BLaER1 treated with 17β-estradiol and CSF1 and Interleukin-3, amounts not matched to agents 10 nM and 100 nM (cell line): ENCODE data around the gene TMEM185B.
A peak's percentile ranks its signal among the peaks of the same experiment; 100 is the strongest.

Experiments
- H3K27ac ChIP-seq, 11 experiments: shearing (Covaris generic); formaldehyde crosslinking; 2 replicates each; pipeline ENCODE4 v1.8.1; 2022
- H3K27me3 ChIP-seq, 11 experiments: shearing (Covaris generic); formaldehyde crosslinking; 2 replicates each; pipeline ENCODE4 v1.8.1; 2022
- H3K36me3 ChIP-seq, 11 experiments: shearing (Covaris generic); formaldehyde crosslinking; 2 replicates each; pipeline ENCODE4 v1.8.1; 2022
- H3K4me1 ChIP-seq, 10 experiments: shearing (Covaris generic); formaldehyde crosslinking; 2 replicates each; pipeline ENCODE4 v1.8.1; 2022
- H3K4me2 ChIP-seq, 11 experiments: shearing (Covaris generic); formaldehyde crosslinking; 2 replicates each; pipeline ENCODE4 v1.8.1; 2022
- H3K4me3 ChIP-seq, 10 experiments: shearing (Covaris generic); formaldehyde crosslinking; 2 replicates each; pipeline ENCODE4 v1.8.1; 2022
- H3K9ac ChIP-seq, 11 experiments: shearing (Covaris generic); formaldehyde crosslinking; 2 replicates each; pipeline ENCODE4 v1.8.1; 2022
- H3K9me3 ChIP-seq, 11 experiments: shearing (Covaris generic); formaldehyde crosslinking; replicated peaks in 1 of 11; 2 replicates each; pipeline ENCODE4 v1.8.1; 2022
- H4K20me1 ChIP-seq, 11 experiments: shearing (Covaris generic); formaldehyde crosslinking; 2 replicates each; pipeline ENCODE4 v1.8.1; 2022
- Cebpa-rat ChIP-seq, 11 experiments: shearing (Covaris generic); IDR thresholded peaks; 2 replicates each; pipeline ENCODE4 v1.8.1; 2022

The TMEM185B gene

GRCh38 chr2:120182019-120182560, 41.1 kb downstream of the TMEM185B start:
- no peak for TF ChIP-seq Cebpa-rat (IDR thresholded peaks at IDR 0.05)
- Histone ChIP-seq H3K9ac (no peak overlapping the region), H3K4me3 (no peak overlapping the region), H3K4me2 (peak overlapping the region in 4 of 11 experiments; percentile 1 to 16 (median 10); a peak in 2 of 22 replicates), H3K4me1 (peaks cover 10 to 27% (median 16%) of the 10 kb centered on the region in 10 experiments; a peak in 19 of 20 replicates), H4K20me1 (no peaks in the 10 kb centered on the region), H3K27me3 (no peaks in the 10 kb centered on the region), H3K9me3 (no peaks in the 10 kb centered on the region), H3K27ac (no peak overlapping the region), H3K36me3 (no peaks in the 10 kb centered on the region)

- no peak overlapping the region for H3K9ac ChIP-seq
- no peaks in the 10 kb centered on the region for H3K36me3 ChIP-seq
- no peak overlapping the region for H3K27ac ChIP-seq
- no peaks in the 10 kb centered on the region for H3K9me3 ChIP-seq
- peaks cover 19 to 45% (median 29%) of the 10 kb centered on the region in 10 experiments for H3K4me1 ChIP-seq
- H4K20me1 ChIP-seq: no peaks in the 10 kb centered on the region
- no peak overlapping the region for H3K4me3 ChIP-seq
- no peak for TF ChIP-seq Cebpa-rat (IDR thresholded peaks at IDR 0.05)
- no peaks in the 10 kb centered on the region for H3K27me3 ChIP-seq
- H3K4me2 ChIP-seq: no peak overlapping the region; a peak in 1 of 22 replicates
Measured at GRCh38 chr2:120180066-120180465, 43.1 kb downstream of the TMEM185B start.

- H3K27me3 ChIP-seq: no peaks in the 10 kb centered on the region
- H4K20me1 ChIP-seq: no peaks in the 10 kb centered on the region
- no peak overlapping the region for H3K27ac ChIP-seq
- no peak overlapping the region for H3K9ac ChIP-seq
- H3K4me1 ChIP-seq: peaks cover 19 to 45% (median 29%) of the 10 kb centered on the region in 10 experiments
- H3K4me3 ChIP-seq: no peak overlapping the region
- no peaks in the 10 kb centered on the region for H3K9me3 ChIP-seq
- TF ChIP-seq Cebpa-rat (IDR thresholded peaks at IDR 0.05): no peak
- H3K36me3 ChIP-seq: no peaks in the 10 kb centered on the region
- H3K4me2 ChIP-seq: no peak overlapping the region; a peak in 1 of 22 replicates
Measured at GRCh38 chr2:120179396-120179795, 43.8 kb downstream of the TMEM185B start.

DNA sequence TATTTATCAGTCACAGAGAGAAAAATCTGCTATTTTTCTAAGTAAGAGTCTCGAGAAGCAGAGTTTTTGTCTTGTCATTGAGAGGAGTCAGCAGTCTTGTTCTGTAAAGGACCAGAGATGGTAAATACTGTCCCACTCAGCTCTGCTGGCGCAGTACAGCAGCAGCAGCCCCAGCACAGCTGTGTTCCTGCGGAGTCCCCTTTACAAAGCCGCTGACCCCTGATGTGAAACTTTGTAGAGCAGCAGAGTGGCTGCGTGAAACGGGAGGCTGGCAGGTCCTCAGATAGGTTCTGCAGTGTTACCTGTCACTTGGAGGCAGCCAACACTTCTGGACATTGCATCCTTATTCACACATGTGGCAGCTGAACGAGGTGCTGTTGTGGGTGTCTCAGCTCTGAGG, 45.2 kb downstream of the TMEM185B start:
- Histone ChIP-seq H3K9me3 (no peaks in the 10 kb centered on the region), H3K36me3 (no peaks in the 10 kb centered on the region), H4K20me1 (no peaks in the 10 kb centered on the region), H3K27me3 (no peaks in the 10 kb centered on the region), H3K4me2 (peak overlapping the region; percentile 64 to 97 (median 75); a peak in 21 of 22 replicates), H3K27ac (peak overlapping the region in 6 of 11 experiments; percentile 6 to 82 (median 74); a peak in 3 of 22 replicates), H3K4me3 (no peak overlapping the region), H3K9ac (peak overlapping the region in 4 of 11 experiments; percentile 44 to 75 (median 68); a peak in 3 of 22 replicates), H3K4me1 (peaks cover 19 to 45% (median 29%) of the 10 kb centered on the region in 10 experiments)
- TF ChIP-seq Cebpa-rat (IDR thresholded peaks at IDR 0.05): no peak

- Histone ChIP-seq H3K9ac (peak overlapping the region; percentile 43 to 75 (median 62); a peak in 20 of 22 replicates), H3K4me1 (peaks cover 19 to 44% (median 28%) of the 10 kb centered on the region in 10 experiments), H4K20me1 (no peaks in the 10 kb centered on the region), H3K4me3 (peak overlapping the region; percentile 39 to 67 (median 54)), H3K36me3 (no peaks in the 10 kb centered on the region), H3K9me3 (no peaks in the 10 kb centered on the region), H3K27me3 (no peaks in the 10 kb centered on the region), H3K4me2 (peak overlapping the region; percentile 64 to 97 (median 75)), H3K27ac (peak overlapping the region; percentile 5 to 82 (median 72); a peak in 21 of 22 replicates)
- no peak for TF ChIP-seq Cebpa-rat (IDR thresholded peaks at IDR 0.05)
Measured at GRCh38 chr2:120177001-120177621, 46.1 kb downstream of the TMEM185B start.

GRCh38 chr2:120176526-120176925, 46.7 kb downstream of the TMEM185B start:
- peak overlapping the region in 8 of 10 experiments; percentile 47 to 59 (median 54); a peak in 11 of 20 replicates for H3K4me3 ChIP-seq

DNA sequence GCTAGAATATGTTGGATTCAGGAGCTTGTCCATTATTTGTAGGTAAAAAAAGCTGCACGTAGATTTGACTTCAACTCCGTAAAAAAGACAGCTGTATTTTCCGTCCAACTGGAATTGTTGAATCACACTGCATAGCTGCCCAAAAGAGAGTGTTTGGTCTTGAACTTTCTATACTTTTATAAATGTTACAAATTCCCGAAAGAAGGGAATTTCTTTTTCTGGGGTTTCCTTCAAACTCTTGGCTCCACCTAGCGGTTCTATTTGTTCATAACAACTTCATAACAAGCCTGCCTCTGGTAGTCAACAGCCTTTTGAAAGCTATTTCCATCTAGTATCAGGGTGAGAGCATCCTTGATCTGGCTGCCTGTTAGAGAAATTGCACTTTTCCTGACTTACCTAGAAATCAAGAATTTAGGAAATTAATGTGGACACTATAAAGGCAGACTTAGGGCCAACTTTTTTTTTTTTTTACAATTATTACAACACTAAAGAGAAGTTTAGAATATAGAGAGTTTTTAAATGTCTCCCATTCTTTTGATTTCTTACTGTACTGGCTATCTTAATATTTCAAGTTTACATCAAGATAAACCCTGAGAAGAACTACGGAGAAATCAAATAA, 48.1 kb downstream of the TMEM185B start:
- H3K27me3 ChIP-seq: no peaks in the 10 kb centered on the region
- peaks cover 0 to 2% (median 0%) of the 10 kb centered on the region in 11 experiments; a peak in 2 of 22 replicates for H3K36me3 ChIP-seq
- peaks cover 0 to under 1% (median 0%) of the 10 kb centered on the region in 11 experiments; a peak in 1 of 22 replicates for H3K9me3 ChIP-seq
- H3K9ac ChIP-seq: no peak overlapping the region
- H3K4me2 ChIP-seq: peak overlapping the region in 2 of 11 experiments; percentile 23 to 36; a peak in 4 of 22 replicates
- 0 out of 22 replicates have a peak overlapping the region, but pooled peaks of 1 of the 11 experiments have one; percentile 15 for H3K27ac ChIP-seq
- no peak for TF ChIP-seq Cebpa-rat (IDR thresholded peaks at IDR 0.05)
- no peak overlapping the region for H3K4me3 ChIP-seq
- peaks cover 19 to 41% (median 25%) of the 10 kb centered on the region in 10 experiments for H3K4me1 ChIP-seq
- no peaks in the 10 kb centered on the region for H4K20me1 ChIP-seq

More at GRCh38 chr2:120176526-120176925, 46.7 kb downstream of the TMEM185B start:
- Histone ChIP-seq H3K36me3 (no peaks in the 10 kb centered on the region), H3K4me1 (peaks cover 19 to 44% (median 25%) of the 10 kb centered on the region in 10 experiments), H3K4me2 (peak overlapping the region; percentile 64 to 97 (median 75)), H3K9ac (peak overlapping the region; percentile 43 to 75 (median 62); a peak in 17 of 22 replicates), H3K27ac (peak overlapping the region in 10 of 11 experiments; percentile 59 to 82 (median 72); a peak in 20 of 22 replicates), H4K20me1 (no peaks in the 10 kb centered on the region), H3K9me3 (no peaks in the 10 kb centered on the region), H3K27me3 (no peaks in the 10 kb centered on the region)
- no peak for TF ChIP-seq Cebpa-rat (IDR thresholded peaks at IDR 0.05)
